ENCODE data around the gene CSN2. TPM values are rescaled to one million over a fixed set of nuclear protein-coding genes. Genes with fewer than 3 reads are reported as not detected.

Gene CSN2
- polyA plus RNA-seq, 1 donor from 2014 or later = not detected

DNA sequence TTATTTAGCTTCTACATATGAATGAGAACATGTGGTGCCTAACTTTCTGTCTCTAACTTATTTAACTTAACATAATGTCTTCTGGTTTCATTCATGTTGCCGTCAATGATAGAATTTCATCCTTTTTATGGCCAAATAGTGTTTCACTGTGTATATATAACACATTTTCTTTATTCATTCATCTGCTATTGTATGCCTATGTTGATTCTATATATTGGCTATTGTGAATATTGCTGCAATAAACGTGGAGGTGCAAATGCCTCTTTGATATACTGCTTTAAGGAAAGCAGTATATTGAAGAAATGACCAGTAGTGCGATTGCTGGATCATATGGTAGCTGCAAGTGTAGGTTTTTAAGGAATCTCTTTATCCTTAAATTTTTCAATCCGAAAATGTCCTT lies 44.7 kb downstream of the CSN2 start:
- no peak overlapping the region for H3K9ac ChIP-seq (ENCODE audit: low read length)
- H3K27ac ChIP-seq (ENCODE audit: low read length) = no peak overlapping the region
- TF ChIP-seq, protein P1, sequence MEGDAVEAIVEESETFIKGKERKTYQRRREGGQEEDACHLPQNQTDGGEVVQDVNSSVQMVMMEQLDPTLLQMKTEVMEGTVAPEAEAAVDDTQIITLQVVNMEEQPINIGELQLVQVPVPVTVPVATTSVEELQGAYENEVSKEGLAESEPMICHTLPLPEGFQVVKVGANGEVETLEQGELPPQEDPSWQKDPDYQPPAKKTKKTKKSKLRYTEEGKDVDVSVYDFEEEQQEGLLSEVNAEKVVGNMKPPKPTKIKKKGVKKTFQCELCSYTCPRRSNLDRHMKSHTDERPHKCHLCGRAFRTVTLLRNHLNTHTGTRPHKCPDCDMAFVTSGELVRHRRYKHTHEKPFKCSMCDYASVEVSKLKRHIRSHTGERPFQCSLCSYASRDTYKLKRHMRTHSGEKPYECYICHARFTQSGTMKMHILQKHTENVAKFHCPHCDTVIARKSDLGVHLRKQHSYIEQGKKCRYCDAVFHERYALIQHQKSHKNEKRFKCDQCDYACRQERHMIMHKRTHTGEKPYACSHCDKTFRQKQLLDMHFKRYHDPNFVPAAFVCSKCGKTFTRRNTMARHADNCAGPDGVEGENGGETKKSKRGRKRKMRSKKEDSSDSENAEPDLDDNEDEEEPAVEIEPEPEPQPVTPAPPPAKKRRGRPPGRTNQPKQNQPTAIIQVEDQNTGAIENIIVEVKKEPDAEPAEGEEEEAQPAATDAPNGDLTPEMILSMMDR (IDR thresholded peaks at IDR 0.05; ENCODE audit: poor library complexity, severe bottlenecking) = no peak
- TF ChIP-seq EP300 (conservative IDR thresholded peaks at IDR 0.05; ENCODE audit: poor library complexity, severe bottlenecking) (no peak), MXI1 (conservative IDR thresholded peaks at IDR 0.05; ENCODE audit: poor library complexity, severe bottlenecking) (no peak)
- no peaks in the 10 kb centered on the region for H3K36me3 ChIP-seq (ENCODE audit: insufficient read depth, low read length)
- no peak overlapping the region for H3K4me2 ChIP-seq (ENCODE audit: low read length)
- no peaks in the 10 kb centered on the region for H3F3A ChIP-seq (ENCODE audit: insufficient read depth, low read length, poor library complexity, severe bottlenecking)
- H2AFZ ChIP-seq (ENCODE audit: low read depth, low read length) = no peak overlapping the region
- no peaks in the 10 kb centered on the region for H3K9me3 ChIP-seq (ENCODE audit: low read length)
- no peaks in the 10 kb centered on the region for H3K79me2 ChIP-seq (replicated peaks; ENCODE audit: insufficient read depth, low read length)
- H3K4me3 ChIP-seq (ENCODE audit: low read length) = no peak overlapping the region
- H4K20me1 ChIP-seq (ENCODE audit: insufficient read depth) = no peaks in the 10 kb centered on the region
- H3K27me3 ChIP-seq (ENCODE audit: insufficient read depth, low read depth, low read length) = no peaks in the 10 kb centered on the region
- H3K9me2 ChIP-seq (ENCODE audit: insufficient read depth, low read length) = no peaks in the 10 kb centered on the region

DNA sequence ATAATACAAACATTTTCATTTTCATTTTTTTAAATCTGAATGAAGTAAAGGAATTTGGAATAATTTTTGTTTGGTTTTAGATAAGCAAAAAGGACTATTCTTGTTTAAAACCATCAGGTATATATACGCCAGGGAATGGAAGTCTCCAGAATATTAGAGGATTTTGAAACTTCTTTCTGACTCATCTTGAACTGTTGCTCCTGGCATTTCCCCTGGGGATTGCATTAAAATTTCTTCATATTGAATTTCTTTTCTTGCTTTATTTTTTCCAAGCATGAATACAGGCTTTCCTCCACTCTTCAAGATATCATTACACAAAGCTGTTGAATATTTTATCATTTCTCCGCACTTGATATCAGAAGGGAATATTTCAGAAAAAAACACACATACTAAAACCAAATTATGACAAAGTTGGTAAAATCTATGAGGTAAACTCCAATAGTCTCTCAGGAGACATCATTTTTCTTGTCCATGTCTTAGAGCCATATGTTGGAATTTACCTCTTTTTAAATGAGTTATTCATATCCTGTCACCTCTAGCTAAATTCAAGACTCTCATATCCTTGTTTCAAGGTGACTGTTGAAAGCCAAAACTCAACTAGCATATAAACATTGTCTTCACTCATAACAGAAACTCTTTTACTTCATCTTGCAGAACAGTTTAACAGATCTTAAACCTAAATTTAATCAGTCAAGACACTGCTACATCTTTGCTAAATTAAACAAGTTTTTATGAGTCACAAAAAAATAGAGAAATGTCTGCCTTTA lies 55.3 kb downstream of the CSN2 start:
- H3K36me3 ChIP-seq (ENCODE audit: insufficient read depth, low read length) = no peaks in the 10 kb centered on the region
- H3K9me3 ChIP-seq (ENCODE audit: low read length) = no peaks in the 10 kb centered on the region
- no peak overlapping the region for H2AFZ ChIP-seq (ENCODE audit: low read depth, low read length)
- no peaks in the 10 kb centered on the region for H3K27me3 ChIP-seq (ENCODE audit: insufficient read depth, low read depth, low read length)
- no peak overlapping the region for H3K4me3 ChIP-seq (ENCODE audit: low read length)
- no peak overlapping the region for H3K9ac ChIP-seq (ENCODE audit: low read length)
- H3K27ac ChIP-seq (ENCODE audit: low read length) = no peak overlapping the region
- H3F3A ChIP-seq (ENCODE audit: insufficient read depth, low read length, poor library complexity, severe bottlenecking) = no peaks in the 10 kb centered on the region
- no peaks in the 10 kb centered on the region for H3K9me2 ChIP-seq (ENCODE audit: insufficient read depth, low read length)
- TF ChIP-seq EZH2 (IDR thresholded peaks at IDR 0.05; ENCODE audit: borderline replicate concordance, insufficient read depth, low read length, poor library complexity, severe bottlenecking) (no peak), MXI1 (conservative IDR thresholded peaks at IDR 0.05; ENCODE audit: poor library complexity, severe bottlenecking) (no peak), TAF1 (IDR thresholded peaks at IDR 0.05; ENCODE audit: low read depth) (no peak), REST (IDR thresholded peaks at IDR 0.05; ENCODE audit: borderline replicate concordance) (no peak), POLR2AphosphoS5 (IDR thresholded peaks at IDR 0.05) (no peak), EP300 (conservative IDR thresholded peaks at IDR 0.05; ENCODE audit: poor library complexity, severe bottlenecking) (no peak), RAD21 (conservative IDR thresholded peaks at IDR 0.05) (no peak), SMC3 (conservative IDR thresholded peaks at IDR 0.05; ENCODE audit: poor library complexity) (no peak)
- TF ChIP-seq, protein P1 (IDR thresholded peaks at IDR 0.05; ENCODE audit: poor library complexity, severe bottlenecking) = no peak
- no peaks in the 10 kb centered on the region for H4K20me1 ChIP-seq (ENCODE audit: insufficient read depth)
- H3K4me2 ChIP-seq (ENCODE audit: low read length) = no peak overlapping the region
- H3K79me2 ChIP-seq (replicated peaks; ENCODE audit: insufficient read depth, low read length) = no peaks in the 10 kb centered on the region
